NCI-H69 (cell line): ENCODE measurements around the gene STON1.
"Not testable (repeated sequence)": the region's sequence is repeated elsewhere in the genome, so short reads cannot be mapped to it uniquely, and the experiment has no call there.

Experiments
- DNase-seq: peaks from one replicate; lab custom pipeline; 2025; lab: John Stamatoyannopoulos, UW

STON1 gene

GRCh38 chr2:48620604-48621003 lies 90.7 kb downstream of the STON1 start:
- no peak for DNase-seq

- not testable (repeated sequence) for DNase-seq
These were observed 92.7 kb downstream of the STON1 start for GRCh38 chr2:48622691-48623090.

GRCh38 chr2:48624696-48625095 lies 94.7 kb downstream of the STON1 start:
- DNase-seq = no peak

GRCh38 chr2:48626047-48626446 lies 96.1 kb downstream of the STON1 start:
- DNase-seq = no peak

- no peak for DNase-seq
These were observed 103.2 kb downstream of the STON1 start for GRCh38 chr2:48633143-48633542.

- DNase-seq = no peak
These were observed 105.8 kb downstream of the STON1 start for GRCh38 chr2:48635786-48636185.

- DNase-seq = no peak
These were observed 108.3 kb downstream of the STON1 start for GRCh38 chr2:48638261-48638660.
